Activated CD8-positive, alpha-beta T cell treated with anti-CD3 and anti-CD28 coated beads for 36 hours (primary cell): ENCODE results near the gene SECTM1. TPM values are rescaled to one million over a fixed set of nuclear protein-coding genes. Genes with fewer than 3 reads are reported as not detected.

ENCODE experiments used
- ATAC-seq: fragments of 200-7000 bp; cut with Tn5 transposase; one replicate; pipeline ENCODE4 v1.10.0; 2021; ENCODE audit warnings: mild to moderate bottlenecking, moderate library complexity
- CTCF ChIA-PET: fragments of 350-600 bp; sonication (Branson Sonifier 250); formaldehyde crosslinking; loops from one replicate; lab custom pipeline; 2021; ENCODE audit warnings: antibody characterized with exemption; lab: Charles Lee
- POLR2A ChIA-PET: fragments of 350-600 bp; sonication (Branson Sonifier 250); formaldehyde crosslinking; loops from one replicate; lab custom pipeline; 2021; ENCODE audit warnings: antibody characterized with exemption; lab: Charles Lee
- DNase-seq: peaks from one replicate; pipeline ENCODE4 v3.0.0-alpha.2; 2020
- H3K27ac Mint-ChIP-seq: one replicate; pipeline ENCODE4 v1.8.0; 2021; ENCODE audit warnings: mild to moderate bottlenecking, mixed read lengths
- H3K27me3 Mint-ChIP-seq: one replicate; pipeline ENCODE4 v1.8.0; 2021; ENCODE audit warnings: mixed read lengths
- H3K36me3 Mint-ChIP-seq: one replicate; pipeline ENCODE4 v1.8.0; 2021; ENCODE audit warnings: low read depth, mixed read lengths
- H3K4me1 Mint-ChIP-seq: one replicate; pipeline ENCODE4 v1.8.0; 2021; ENCODE audit warnings: low read depth, mixed read lengths
- H3K4me3 Mint-ChIP-seq: one replicate; pipeline ENCODE4 v1.8.0; 2021; ENCODE audit warnings: mild to moderate bottlenecking, moderate library complexity, mixed read lengths
- H3K9me3 Mint-ChIP-seq: one replicate; pipeline ENCODE4 v1.8.0; 2021; ENCODE audit warnings: mixed read lengths
- intact Hi-C: fragments of 100-400 bp; cut with micrococcal nuclease; formaldehyde crosslinking; loops from one replicate; pipeline ENCODE4 v1.10.0; 2022
- total RNA-seq, 2 experiments: library from RNA; stranded (reverse); gene quantifications; one replicate each; pipeline ENCODE4 v1.2.3, GENCODE V29; 2021
- TF ChIP-seq, protein P1 (sequence below): fragments of 200-600 bp; IDR thresholded peaks from one replicate; pipeline ENCODE4 v1.8.0; 2022; ENCODE audit warnings: antibody characterized with exemption, mild to moderate bottlenecking

SECTM1 gene
- total RNA-seq, 2 experiments from 2014 or later: 0.45 to 0.50 TPM

DNA sequence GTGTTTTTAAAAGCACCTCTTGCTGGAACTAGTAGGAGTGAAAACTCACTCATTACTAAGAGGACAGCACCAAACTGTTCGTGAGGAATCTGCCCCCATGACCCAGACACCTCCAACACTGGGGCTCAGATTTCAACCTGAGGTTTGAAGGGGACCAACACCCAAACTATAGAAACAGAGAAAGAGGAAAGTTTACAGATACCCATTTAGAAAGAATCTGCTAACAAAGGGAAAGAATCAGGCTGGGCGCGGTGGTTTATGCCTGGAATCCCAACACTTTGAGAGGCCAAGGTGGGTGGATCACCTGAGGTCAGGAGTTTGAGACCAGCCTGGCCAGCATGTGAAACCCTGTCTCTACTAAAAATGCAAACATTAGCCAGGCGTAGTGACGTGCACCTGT, 56.6 kb downstream of the SECTM1 start:
- POLR2A ChIA-PET: interaction anchor here (1.8 kb wide), 1 partner anchor 15 kb away, joined by 8 read pairs; no protein-coding TSS in a partner anchor
- intact Hi-C loops: no loop called here
- Mint-ChIP-seq H3K4me1 (peaks cover 19% of the 10 kb centered on the region), H3K4me3 (no peak overlapping the region), H3K27ac (no peak overlapping the region), H3K36me3 (peaks cover 7% of the 10 kb centered on the region), H3K27me3 (no peaks in the 10 kb centered on the region), H3K9me3 (no peaks in the 10 kb centered on the region)
- DNase-seq (no peak), ATAC-seq (no peak)
- CTCF ChIA-PET: no interaction called here
- TF ChIP-seq, protein P1, sequence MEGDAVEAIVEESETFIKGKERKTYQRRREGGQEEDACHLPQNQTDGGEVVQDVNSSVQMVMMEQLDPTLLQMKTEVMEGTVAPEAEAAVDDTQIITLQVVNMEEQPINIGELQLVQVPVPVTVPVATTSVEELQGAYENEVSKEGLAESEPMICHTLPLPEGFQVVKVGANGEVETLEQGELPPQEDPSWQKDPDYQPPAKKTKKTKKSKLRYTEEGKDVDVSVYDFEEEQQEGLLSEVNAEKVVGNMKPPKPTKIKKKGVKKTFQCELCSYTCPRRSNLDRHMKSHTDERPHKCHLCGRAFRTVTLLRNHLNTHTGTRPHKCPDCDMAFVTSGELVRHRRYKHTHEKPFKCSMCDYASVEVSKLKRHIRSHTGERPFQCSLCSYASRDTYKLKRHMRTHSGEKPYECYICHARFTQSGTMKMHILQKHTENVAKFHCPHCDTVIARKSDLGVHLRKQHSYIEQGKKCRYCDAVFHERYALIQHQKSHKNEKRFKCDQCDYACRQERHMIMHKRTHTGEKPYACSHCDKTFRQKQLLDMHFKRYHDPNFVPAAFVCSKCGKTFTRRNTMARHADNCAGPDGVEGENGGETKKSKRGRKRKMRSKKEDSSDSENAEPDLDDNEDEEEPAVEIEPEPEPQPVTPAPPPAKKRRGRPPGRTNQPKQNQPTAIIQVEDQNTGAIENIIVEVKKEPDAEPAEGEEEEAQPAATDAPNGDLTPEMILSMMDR: no peak

DNA sequence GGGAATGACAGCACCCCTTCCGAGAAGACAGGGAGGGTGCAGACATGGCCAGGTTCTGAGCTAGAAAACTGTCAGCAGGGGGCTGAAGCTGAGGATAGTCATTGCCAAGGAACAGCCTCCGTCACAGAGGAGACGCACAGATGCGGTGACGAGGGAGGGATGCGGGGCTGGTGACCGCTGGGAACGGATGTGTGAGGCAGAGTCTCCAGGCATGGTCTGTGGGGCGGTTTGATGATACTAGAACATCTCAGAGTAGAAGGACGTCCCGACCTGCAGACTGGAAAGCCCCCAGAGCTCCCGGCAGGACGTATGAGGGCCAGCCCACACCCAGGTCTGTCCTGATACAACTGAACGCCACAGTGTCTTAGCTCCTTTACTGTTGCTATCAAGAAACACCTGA, 58.2 kb downstream of the SECTM1 start:
- DNase-seq (no peak), ATAC-seq (no peak)
- Mint-ChIP-seq H3K4me3 (no peak overlapping the region), H3K27me3 (no peaks in the 10 kb centered on the region), H3K4me1 (peaks cover 26% of the 10 kb centered on the region), H3K36me3 (peaks cover 23% of the 10 kb centered on the region), H3K27ac (no peak overlapping the region), H3K9me3 (no peaks in the 10 kb centered on the region)
- POLR2A ChIA-PET: interaction anchor here (0.7 to 1.8 kb wide), 3 partner anchors 16 to 39 kb away, joined by 3 to 8 read pairs (median 4); no protein-coding TSS in a partner anchor
- TF ChIP-seq, protein P1: no peak
- CTCF ChIA-PET: interaction anchor here (0.7 to 1.3 kb wide), 3 partner anchors 8 to 46 kb away, joined by 3 to 4 read pairs (median 3); no protein-coding TSS in a partner anchor
- intact Hi-C loops: no loop called here

DNA sequence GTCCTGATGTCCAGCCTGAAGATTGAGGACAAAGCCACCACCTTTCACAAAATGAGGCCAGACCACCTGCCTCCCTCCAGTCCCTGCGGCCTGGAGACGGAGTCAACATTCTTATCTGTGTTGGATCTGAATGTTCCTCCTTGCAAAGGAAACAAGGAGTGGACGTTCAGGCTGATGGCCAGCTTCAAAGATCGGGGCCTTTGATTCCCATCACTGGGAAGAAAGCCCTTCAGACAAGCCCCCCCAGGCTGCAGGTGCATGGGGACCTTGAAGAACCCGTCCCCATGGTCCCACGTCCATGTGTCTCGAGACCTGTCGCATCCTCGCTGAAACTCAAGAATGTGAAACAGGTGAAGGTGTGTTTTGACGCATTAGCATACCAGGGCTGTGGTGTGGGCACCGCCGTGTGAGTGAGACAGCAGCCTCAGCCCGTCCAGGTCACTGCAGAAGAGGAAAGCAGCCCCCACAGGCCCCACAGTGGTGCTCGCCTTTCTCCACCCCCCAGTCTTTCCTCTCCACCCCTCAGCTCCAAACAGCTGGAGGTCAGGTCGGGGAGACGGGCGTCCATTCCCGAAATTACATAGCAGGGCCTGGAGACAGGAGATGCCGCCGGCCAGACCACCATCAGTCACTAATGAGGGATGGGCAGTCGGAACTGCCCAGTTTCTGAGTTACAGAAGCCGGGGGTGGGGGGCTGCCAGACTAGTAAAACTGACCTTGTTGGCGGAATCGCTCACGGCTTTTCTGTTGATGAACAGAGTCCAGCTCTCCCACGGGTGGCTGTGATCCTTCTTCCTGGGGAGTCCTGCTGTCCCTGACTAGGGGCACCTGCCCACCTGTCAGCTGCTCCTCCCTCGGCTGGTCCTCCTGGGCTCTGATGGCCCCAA, 59.2 kb downstream of the SECTM1 start:
- H3K27me3 Mint-ChIP-seq: no peaks in the 10 kb centered on the region
- H3K4me3 Mint-ChIP-seq: peak overlapping the region; percentile 88
- H3K27ac Mint-ChIP-seq: no peak overlapping the region
- ChIA-PET POLR2A (interaction anchor here (0.6 to 2.7 kb wide), 7 partner anchors 17 to 48 kb away, joined by 3 to 14 read pairs (median 4); no protein-coding TSS in a partner anchor), CTCF (interaction anchor here (0.7 to 1.2 kb wide), 5 partner anchors 9 to 38 kb away, joined by 3 read pairs; no protein-coding TSS in a partner anchor)
- no peaks in the 10 kb centered on the region for H3K9me3 Mint-ChIP-seq
- intact Hi-C loops: no loop called here
- no peak for DNase-seq
- ATAC-seq: no peak
- H3K4me1 Mint-ChIP-seq: peaks cover 35% of the 10 kb centered on the region
- H3K36me3 Mint-ChIP-seq: peaks cover 30% of the 10 kb centered on the region
- TF ChIP-seq, protein P1: no peak

DNA sequence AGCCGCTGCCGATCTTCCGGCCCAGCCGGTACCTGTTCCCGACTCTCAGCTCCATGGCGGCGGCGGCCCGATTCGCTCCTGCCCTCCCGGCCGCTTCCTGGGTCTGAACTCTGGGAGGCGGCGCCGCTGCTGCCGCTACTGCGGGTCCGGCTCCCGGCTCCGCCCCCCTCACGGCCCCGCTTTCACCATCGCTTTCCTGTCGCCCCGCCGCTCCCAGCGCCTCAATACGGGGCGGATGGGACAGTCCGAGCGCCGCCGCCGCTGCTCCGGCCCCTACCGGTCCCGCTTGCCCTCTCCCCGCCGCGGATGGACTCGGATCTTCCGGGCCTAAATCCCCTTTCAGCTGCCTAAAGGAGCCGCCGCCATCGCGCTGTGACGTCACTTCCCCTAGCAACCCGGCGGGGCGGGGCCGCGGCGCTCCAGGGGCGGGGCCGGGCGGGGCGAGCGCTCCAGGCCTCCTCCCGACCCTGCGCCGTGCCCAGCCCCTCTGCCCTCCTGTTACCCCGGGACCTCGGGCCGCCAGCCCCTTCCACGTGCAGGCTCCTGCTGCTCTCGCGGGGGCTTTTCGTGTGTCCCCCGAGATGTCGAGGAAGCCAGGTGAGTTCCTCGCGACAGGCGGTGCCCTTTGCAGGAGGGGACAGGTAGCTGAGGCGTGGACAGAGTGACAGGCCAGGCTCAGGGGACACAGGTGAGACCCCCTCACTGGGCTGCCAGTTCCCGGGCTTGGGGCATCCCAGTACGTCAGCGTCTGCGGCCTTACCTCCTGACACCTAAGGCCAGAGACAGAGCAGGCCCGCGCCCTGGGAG, 60.0 kb downstream of the SECTM1 start, which contains the start of gene CSNK1D:
Gene CSNK1D (minus strand): TSS at position 374 of the 807 bp plus-strand sequence. CDS start 319 bp downstream, at position 55.
- ChIA-PET CTCF (interaction anchor here (0.9 to 1.0 kb wide), 2 partner anchors 26 to 37 kb away, joined by 3 read pairs; no protein-coding TSS in a partner anchor), POLR2A (interaction anchor here (0.6 to 2.7 kb wide), 7 partner anchors 18 to 49 kb away, joined by 3 to 14 read pairs (median 6); no protein-coding TSS in a partner anchor)
- Mint-ChIP-seq H3K27me3 (no peaks in the 10 kb centered on the region), H3K9me3 (no peaks in the 10 kb centered on the region), H3K4me3 (peak within 1 kb of the TSS; percentile 88), H3K36me3 (peaks cover 36% of the 10 kb centered on the region), H3K4me1 (peaks cover 42% of the 10 kb centered on the region), H3K27ac (peak within 1 kb of the TSS; percentile 99)
- peak; percentile 95 for DNase-seq
- peak; percentile 86 for ATAC-seq
- TF ChIP-seq, protein P1: no peak
- intact Hi-C loops: no loop called here
